CD4-positive, alpha-beta T cell (primary cell): ENCODE results near the gene TVP23A. TPM values are rescaled to one million over a fixed set of nuclear protein-coding genes. Genes with fewer than 3 reads are reported as not detected.

Experiments used
- ATAC-seq: fragments of 200-7000 bp; cut with Tn5 transposase; one replicate; pipeline ENCODE4 v1.10.0; 2022; ENCODE audit warnings: mild to moderate bottlenecking; ENCODE audit not compliant: poor library complexity
- CTCF ChIA-PET: fragments of 350-600 bp; sonication (Branson Sonifier 250); formaldehyde crosslinking; loops from one replicate; lab custom pipeline; 2021; ENCODE audit warnings: antibody characterized with exemption, inconsistent platforms; lab: Charles Lee
- POLR2A ChIA-PET: fragments of 350-600 bp; sonication (Branson Sonifier 250); formaldehyde crosslinking; loops from one replicate; lab custom pipeline; 2021; ENCODE audit warnings: antibody characterized with exemption, inconsistent platforms; lab: Charles Lee
- DNase-seq, 14 experiments: peaks; one replicate each; pipeline ENCODE4 v3.0.0-alpha.2; 2013 to 2020; ENCODE audit warnings: mixed read lengths in 2 of 14
- H3K27ac ChIP-seq, 2 donors: one replicate each; pipeline versions ENCODE4 v1.5.1 to v1.7.0; 2013; ENCODE audit warnings: low read length in 2 of 2, low read depth in 1 of 2, mild to moderate bottlenecking in 1 of 2
- H3K27me3 ChIP-seq, 2 experiments: 1 replicate in 1 of 2; 2 replicates in 1 of 2; pipeline versions ENCODE4 v1.6.1 to v1.7.0; 2013; ENCODE audit warnings: low read length in 2 of 2, control low read depth in 1 of 2, mild to moderate bottlenecking in 1 of 2, moderate library complexity in 1 of 2; ENCODE audit not compliant: insufficient read depth in 2 of 2, control insufficient read depth in 1 of 2
- H3K36me3 ChIP-seq: one replicate; pipeline ENCODE4 v1.6.1; 2013; ENCODE audit warnings: low read length, control low read depth; ENCODE audit not compliant: insufficient read depth
- H3K4me1 ChIP-seq: one replicate; pipeline ENCODE4 v1.6.1; 2013; ENCODE audit warnings: low read length, control low read depth; ENCODE audit not compliant: insufficient read depth
- H3K4me3 ChIP-seq: one replicate; pipeline ENCODE4 v1.5.1; 2013; ENCODE audit warnings: mild to moderate bottlenecking, low read length, moderate library complexity
- H3K9me3 ChIP-seq, 2 experiments: 1 replicate in 1 of 2; 2 replicates in 1 of 2; pipeline versions ENCODE4 v1.6.1 to v1.7.0; 2013; ENCODE audit warnings: low read length in 2 of 2, mild to moderate bottlenecking in 2 of 2, control low read depth in 1 of 2, moderate library complexity in 1 of 2; ENCODE audit not compliant: control insufficient read depth in 1 of 2, insufficient read depth in 1 of 2
- H3K27ac Mint-ChIP-seq: one replicate; pipeline ENCODE4 v1.8.0; 2020; ENCODE audit warnings: mixed read lengths
- H3K27me3 Mint-ChIP-seq: one replicate; pipeline ENCODE4 v1.8.0; 2021; ENCODE audit warnings: mixed read lengths
- H3K36me3 Mint-ChIP-seq: one replicate; pipeline ENCODE4 v1.8.0; 2021; ENCODE audit warnings: low read depth, mixed read lengths
- H3K4me1 Mint-ChIP-seq: one replicate; pipeline ENCODE4 v1.8.0; 2021; ENCODE audit warnings: low read depth, mixed read lengths
- H3K4me3 Mint-ChIP-seq: one replicate; pipeline ENCODE4 v1.8.0; 2020; ENCODE audit warnings: mild to moderate bottlenecking, mixed read lengths
- H3K9me3 Mint-ChIP-seq: one replicate; pipeline ENCODE4 v1.8.0; 2020; ENCODE audit warnings: mixed read lengths
- CTCF ChIP-seq: fragments of 200-600 bp; IDR thresholded peaks from one replicate; pipeline ENCODE4 v1.8.0; 2022; ENCODE audit warnings: antibody characterized with exemption, mild to moderate bottlenecking
- intact Hi-C, 2 experiments: fragments of 100-400 bp; cut with DNase I in 1 of 2; cut with micrococcal nuclease in 1 of 2; formaldehyde crosslinking; loops; one replicate each; pipeline versions ENCODE4 v1.15.1 to v1.9.0; 2023 to 2025; cut with DNase I, micrococcal nuclease
- total RNA-seq, 174 experiments: library from RNA in 2 of 174; stranded (reverse) in 2 of 174; gene quantifications; one replicate each; pipeline ENCODE4 v1.2.3 and lab custom pipeline; 2021 to 2026

The TVP23A gene
- total RNA-seq, 2 experiments from 2014 or later, result not detected

GRCh38 chr16:10859020-10859419 lies 40.4 kb upstream of the TVP23A start:
- no peak overlapping the region for H3K4me3 Mint-ChIP-seq
- H3K27ac ChIP-seq, result no peak overlapping the region
- H3K27ac Mint-ChIP-seq, result no peak overlapping the region
- H3K4me1 ChIP-seq, result no peaks in the 10 kb centered on the region
- ATAC-seq, result no peak
- H3K36me3 ChIP-seq, result no peaks in the 10 kb centered on the region
- H3K36me3 Mint-ChIP-seq, result no peaks in the 10 kb centered on the region
- no peak overlapping the region for H3K4me3 ChIP-seq
- peaks cover 0 to under 1% of the 10 kb centered on the region in 2 experiments for H3K27me3 ChIP-seq
- peaks cover 10% of the 10 kb centered on the region for H3K27me3 Mint-ChIP-seq
- ChIA-PET POLR2A (no interaction called here), CTCF (no interaction called here)
- no peaks in the 10 kb centered on the region for H3K4me1 Mint-ChIP-seq
- intact Hi-C loops, result loop anchor here in 1 of 2 experiments (10.0 kb wide), 1 partner anchor 1986 kb away; no protein-coding TSS in a partner anchor
- TF ChIP-seq CTCF, result no peak
- no peaks in the 10 kb centered on the region for H3K9me3 Mint-ChIP-seq
- peaks cover 0 to 4% of the 10 kb centered on the region in 2 experiments for H3K9me3 ChIP-seq
- DNase-seq, result no peak

GRCh38 chr16:10858203-10858602 lies 39.6 kb upstream of the TVP23A start:
- no peaks in the 10 kb centered on the region for H3K36me3 Mint-ChIP-seq
- H3K9me3 Mint-ChIP-seq, result no peaks in the 10 kb centered on the region
- ChIA-PET CTCF (no interaction called here), POLR2A (no interaction called here)
- Histone ChIP-seq H3K36me3 (no peaks in the 10 kb centered on the region), H3K9me3 (peaks cover 0 to 4% of the 10 kb centered on the region in 2 experiments), H3K4me3 (no peak overlapping the region), H3K27ac (no peak overlapping the region), H3K4me1 (no peaks in the 10 kb centered on the region), H3K27me3 (no peaks in the 10 kb centered on the region)
- peaks cover 6% of the 10 kb centered on the region for H3K27me3 Mint-ChIP-seq
- no peak overlapping the region for H3K4me3 Mint-ChIP-seq
- TF ChIP-seq CTCF, result no peak
- H3K27ac Mint-ChIP-seq, result no peak overlapping the region
- ATAC-seq, result no peak
- intact Hi-C loops, result loop anchor here in 1 of 2 experiments (10.0 kb wide), 1 partner anchor 1987 kb away; no protein-coding TSS in a partner anchor
- DNase-seq, result no peak
- H3K4me1 Mint-ChIP-seq, result peaks cover under 1% of the 10 kb centered on the region

- DNase-seq (no peak), ATAC-seq (no peak)
- Histone ChIP-seq H3K4me3 (no peak overlapping the region), H3K27me3 (no peaks in the 10 kb centered on the region), H3K4me1 (peaks cover 2% of the 10 kb centered on the region), H3K36me3 (no peaks in the 10 kb centered on the region), H3K9me3 (peaks cover 0 to 4% of the 10 kb centered on the region in 2 experiments), H3K27ac (no peak overlapping the region)
- Mint-ChIP-seq H3K27me3 (no peaks in the 10 kb centered on the region), H3K36me3 (no peaks in the 10 kb centered on the region), H3K27ac (no peak overlapping the region), H3K4me1 (peaks cover 11% of the 10 kb centered on the region), H3K4me3 (no peak overlapping the region), H3K9me3 (no peaks in the 10 kb centered on the region)
- intact Hi-C loops, result loop anchor here in 1 of 2 experiments (10.0 kb wide), 1 partner anchor 1989 kb away; no protein-coding TSS in a partner anchor
- ChIA-PET POLR2A (no interaction called here), CTCF (no interaction called here)
- TF ChIP-seq CTCF, result no peak
Observed at GRCh38 chr16:10856042-10856441, 37.4 kb upstream of the TVP23A start.
